Activated T-helper 1 cell treated with anti-CD3 and anti-CD28 coated beads, Interleukin-12 subunit alpha, Interleukin-12 subunit beta, Interleukin-2, Interleukin-4 antibody, amounts not matched to agents 30 ng/mL and 10 ng/mL and 1 ng/mL, durations not matched to agents 14 hours and 24 hours and 36 hours (primary cell): ENCODE results near the gene CYB5R4. TPM values are rescaled to one million over a fixed set of nuclear protein-coding genes. Genes with fewer than 3 reads are reported as not detected.
"Not testable (repeated sequence)": the region's sequence is repeated elsewhere in the genome, so short reads cannot be mapped to it uniquely, and the experiment has no call there.

ENCODE experiments used
- DNase-seq: peaks from one replicate; pipeline ENCODE4 v3.0.0; 2021; ENCODE audit warnings: low spot score
- H3K27ac Mint-ChIP-seq: one replicate; pipeline ENCODE4 v1.8.0; 2021; ENCODE audit warnings: mild to moderate bottlenecking, mixed read lengths
- H3K27me3 Mint-ChIP-seq: one replicate; pipeline ENCODE4 v1.8.0; 2022; ENCODE audit warnings: mild to moderate bottlenecking, moderate library complexity, mixed read lengths; ENCODE audit not compliant: insufficient read depth
- H3K36me3 Mint-ChIP-seq: one replicate; pipeline ENCODE4 v1.8.0; 2021; ENCODE audit warnings: low read depth, mixed read lengths
- H3K4me1 Mint-ChIP-seq: one replicate; pipeline ENCODE4 v1.8.0; 2021; ENCODE audit warnings: low read depth, mixed read lengths
- H3K4me3 Mint-ChIP-seq: one replicate; pipeline ENCODE4 v1.8.0; 2021; ENCODE audit warnings: mild to moderate bottlenecking, moderate library complexity, mixed read lengths
- H3K9me3 Mint-ChIP-seq: one replicate; pipeline ENCODE4 v1.8.0; 2021; ENCODE audit warnings: mixed read lengths
- intact Hi-C: fragments of 100-400 bp; cut with micrococcal nuclease; formaldehyde crosslinking; loops from one replicate; pipeline ENCODE4 v1.15.1; 2024
- total RNA-seq: library from RNA; stranded (reverse); gene quantifications from 2 replicates; pipeline ENCODE4 v1.2.3, GENCODE V29; 2022

CYB5R4 gene
- total RNA-seq, 1 donor from 2014 or later: 25.3 TPM

DNA sequence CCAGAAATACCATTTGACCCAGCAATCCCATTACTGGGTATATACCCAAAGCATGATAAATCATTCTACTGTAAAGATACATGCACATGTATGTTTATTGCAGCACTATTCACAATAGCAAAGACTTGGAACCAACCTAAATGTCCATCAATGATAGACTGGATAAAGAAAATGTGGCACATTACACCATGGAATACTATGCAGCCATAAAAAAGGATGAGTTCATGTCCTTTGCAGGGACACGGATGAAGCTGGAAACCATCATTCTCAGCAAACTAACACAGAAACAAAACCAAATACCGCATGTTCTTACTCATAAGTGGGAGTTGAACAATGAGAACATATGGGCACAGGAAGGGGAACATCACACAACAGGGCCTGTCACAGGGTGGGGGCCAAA lies 88.5 kb downstream of the CYB5R4 start:
- H3K36me3 Mint-ChIP-seq, DNase-seq, H3K27ac Mint-ChIP-seq, H3K4me1 Mint-ChIP-seq, intact Hi-C loops, H3K27me3 Mint-ChIP-seq, H3K4me3 Mint-ChIP-seq: not testable (repeated sequence)
- H3K9me3 Mint-ChIP-seq: peaks cover 30% of the 10 kb centered on the region

DNA sequence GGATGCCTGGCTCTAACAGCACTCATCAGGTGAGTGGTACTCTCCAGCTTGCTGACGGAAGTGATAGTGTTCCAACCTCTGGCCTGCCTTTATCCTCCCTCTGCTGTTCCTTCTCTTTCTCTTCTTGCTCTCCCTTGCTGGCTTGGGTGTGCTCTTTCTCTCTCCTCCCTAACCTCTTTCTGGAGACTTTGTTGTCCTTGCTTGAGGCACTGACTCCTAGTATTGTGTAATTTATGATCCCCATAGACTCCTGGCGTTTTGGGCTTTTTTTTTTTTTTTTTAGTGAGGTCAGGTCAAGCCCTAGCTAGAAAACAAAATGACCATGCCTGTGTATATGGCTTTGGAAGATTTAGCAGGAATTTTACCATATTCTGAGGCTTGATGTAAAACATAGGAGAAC lies 89.4 kb downstream of the CYB5R4 start:
- H3K4me1 Mint-ChIP-seq: no peaks in the 10 kb centered on the region
- H3K4me3 Mint-ChIP-seq: no peak overlapping the region
- H3K27me3 Mint-ChIP-seq: no peaks in the 10 kb centered on the region
- DNase-seq: no peak
- peaks cover 2% of the 10 kb centered on the region for H3K36me3 Mint-ChIP-seq
- no peak overlapping the region for H3K27ac Mint-ChIP-seq
- H3K9me3 Mint-ChIP-seq: peaks cover 26% of the 10 kb centered on the region
- intact Hi-C loops: no loop called here

DNA sequence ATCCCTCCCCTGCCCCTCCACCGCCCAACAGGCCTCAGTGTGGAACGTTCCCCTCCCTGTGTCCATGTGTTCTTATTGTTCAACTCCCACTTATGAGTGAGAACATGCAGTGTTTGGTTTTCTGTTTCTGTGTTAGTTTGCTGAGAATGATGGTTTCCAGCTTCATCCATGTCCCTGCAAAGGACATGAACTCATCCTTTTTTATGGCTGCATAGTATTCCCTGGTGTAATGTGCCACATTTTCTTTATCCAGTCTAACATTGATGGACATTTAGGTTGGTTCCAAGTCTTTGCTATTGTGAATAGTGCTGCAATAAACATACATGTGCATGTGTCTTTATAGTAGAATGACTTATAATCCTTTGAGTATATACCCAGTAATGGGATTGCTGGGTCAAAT lies 91.9 kb downstream of the CYB5R4 start:
- intact Hi-C loops, H3K4me3 Mint-ChIP-seq, DNase-seq, H3K27ac Mint-ChIP-seq, H3K36me3 Mint-ChIP-seq, H3K4me1 Mint-ChIP-seq, H3K9me3 Mint-ChIP-seq, H3K27me3 Mint-ChIP-seq: not testable (repeated sequence)

DNA sequence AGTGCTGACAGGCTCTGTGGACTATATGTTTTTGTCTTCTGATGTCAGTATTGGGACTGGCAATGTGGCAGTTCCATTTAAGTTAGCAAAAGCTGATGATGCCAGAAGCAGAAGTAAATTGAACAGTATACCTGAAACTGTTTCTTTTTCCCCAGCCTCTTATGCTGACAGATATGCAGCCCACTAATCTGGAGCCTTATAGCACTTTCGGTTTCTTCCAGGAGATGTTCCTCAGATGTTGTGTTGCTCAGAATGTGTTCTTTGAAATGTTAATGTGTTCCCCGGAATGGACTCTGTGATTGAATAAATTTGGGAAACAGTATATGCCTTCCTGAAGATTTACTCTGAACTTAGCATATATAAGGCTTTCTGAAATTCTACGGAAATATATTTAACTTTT lies 93.3 kb downstream of the CYB5R4 start:
- Mint-ChIP-seq H3K4me3 (no peak overlapping the region), H3K36me3 (peaks cover 9% of the 10 kb centered on the region), H3K4me1 (no peaks in the 10 kb centered on the region), H3K27me3 (no peaks in the 10 kb centered on the region), H3K27ac (no peak overlapping the region), H3K9me3 (no peaks in the 10 kb centered on the region)
- intact Hi-C loops: no loop called here
- DNase-seq: no peak

DNA sequence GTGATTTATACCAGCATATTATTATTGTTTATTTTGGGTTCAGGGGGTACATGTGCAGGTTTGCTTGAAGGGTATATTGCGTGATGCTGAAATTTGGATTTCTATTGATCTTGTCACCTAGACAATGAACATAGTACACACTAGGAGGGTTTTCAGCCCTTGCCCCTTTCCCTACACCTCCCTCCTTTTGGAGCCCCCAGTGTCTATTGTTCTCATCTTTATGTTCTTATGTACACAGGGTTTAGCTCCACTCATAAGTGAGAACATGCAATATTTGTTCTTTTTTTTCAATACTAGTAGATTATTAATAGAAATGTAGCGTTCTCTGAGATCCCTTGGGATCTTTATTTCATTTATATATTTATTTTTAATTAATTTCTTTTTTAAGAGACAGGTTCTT lies 94.9 kb downstream of the CYB5R4 start:
- intact Hi-C loops: no loop called here
- no peaks in the 10 kb centered on the region for H3K9me3 Mint-ChIP-seq
- H3K27ac Mint-ChIP-seq: no peak overlapping the region
- no peaks in the 10 kb centered on the region for H3K4me1 Mint-ChIP-seq
- no peak for DNase-seq
- peaks cover 9% of the 10 kb centered on the region for H3K36me3 Mint-ChIP-seq
- no peaks in the 10 kb centered on the region for H3K27me3 Mint-ChIP-seq
- H3K4me3 Mint-ChIP-seq: no peak overlapping the region

GRCh38 chr6:83958241-83958685 lies 98.8 kb downstream of the CYB5R4 start:
- peaks cover 17% of the 10 kb centered on the region for H3K36me3 Mint-ChIP-seq
- intact Hi-C loops: no loop called here

GRCh38 chr6:83960664-83961063 lies 101.2 kb downstream of the CYB5R4 start:
- intact Hi-C loops: no loop called here
- Mint-ChIP-seq H3K36me3 (peaks cover 23% of the 10 kb centered on the region), H3K27ac (no peak overlapping the region), H3K9me3 (peaks cover 15% of the 10 kb centered on the region), H3K4me1 (no peaks in the 10 kb centered on the region), H3K27me3 (no peaks in the 10 kb centered on the region), H3K4me3 (no peak overlapping the region)
- DNase-seq: no peak

More at GRCh38 chr6:83958241-83958685, 98.8 kb downstream of the CYB5R4 start:
- H3K4me1 Mint-ChIP-seq: no peaks in the 10 kb centered on the region
- H3K4me3 Mint-ChIP-seq: no peak overlapping the region
- H3K9me3 Mint-ChIP-seq: no peaks in the 10 kb centered on the region
- DNase-seq: no peak
- H3K27me3 Mint-ChIP-seq: no peaks in the 10 kb centered on the region
- no peak overlapping the region for H3K27ac Mint-ChIP-seq

GRCh38 chr6:83962582-83962981 lies 103.1 kb downstream of the CYB5R4 start:
- Mint-ChIP-seq H3K4me1 (no peaks in the 10 kb centered on the region), H3K27ac (no peak overlapping the region), H3K36me3 (peaks cover 19% of the 10 kb centered on the region), H3K9me3 (peaks cover 28% of the 10 kb centered on the region), H3K27me3 (no peaks in the 10 kb centered on the region), H3K4me3 (no peak overlapping the region)
- intact Hi-C loops: no loop called here
- no peak for DNase-seq

DNA sequence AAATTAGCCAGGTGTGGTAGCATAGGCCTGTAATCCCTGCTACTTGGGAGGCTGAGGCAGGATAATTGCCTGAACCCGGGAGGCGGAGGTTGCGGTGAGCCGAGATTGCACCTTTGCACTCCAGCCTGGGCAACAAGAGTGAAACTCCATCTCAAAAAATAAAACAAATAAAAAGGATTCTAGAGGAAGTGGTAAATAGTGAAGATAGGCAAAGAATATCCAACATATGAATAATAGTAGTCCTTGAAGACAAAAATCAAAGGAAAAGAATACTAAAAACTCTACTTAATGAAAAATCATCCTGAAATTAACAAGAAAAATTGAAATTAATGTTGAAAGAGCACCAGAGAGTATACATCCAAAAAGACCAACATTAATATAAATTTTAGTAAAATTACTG lies 107.0 kb downstream of the CYB5R4 start:
- Mint-ChIP-seq H3K9me3 (peaks cover 35% of the 10 kb centered on the region), H3K4me1 (no peaks in the 10 kb centered on the region), H3K4me3 (no peak overlapping the region), H3K36me3 (peaks cover 14% of the 10 kb centered on the region), H3K27me3 (no peaks in the 10 kb centered on the region), H3K27ac (no peak overlapping the region)
- intact Hi-C loops: no loop called here
- no peak for DNase-seq

- intact Hi-C loops: no loop called here
- no peak overlapping the region for H3K27ac Mint-ChIP-seq
- peaks cover 21% of the 10 kb centered on the region for H3K9me3 Mint-ChIP-seq
- H3K4me3 Mint-ChIP-seq: no peak overlapping the region
- DNase-seq: no peak
- H3K27me3 Mint-ChIP-seq: no peaks in the 10 kb centered on the region
- H3K4me1 Mint-ChIP-seq: no peaks in the 10 kb centered on the region
- peaks cover 2% of the 10 kb centered on the region for H3K36me3 Mint-ChIP-seq
These were observed 111.1 kb downstream of the CYB5R4 start for GRCh38 chr6:83970582-83970981.

DNA sequence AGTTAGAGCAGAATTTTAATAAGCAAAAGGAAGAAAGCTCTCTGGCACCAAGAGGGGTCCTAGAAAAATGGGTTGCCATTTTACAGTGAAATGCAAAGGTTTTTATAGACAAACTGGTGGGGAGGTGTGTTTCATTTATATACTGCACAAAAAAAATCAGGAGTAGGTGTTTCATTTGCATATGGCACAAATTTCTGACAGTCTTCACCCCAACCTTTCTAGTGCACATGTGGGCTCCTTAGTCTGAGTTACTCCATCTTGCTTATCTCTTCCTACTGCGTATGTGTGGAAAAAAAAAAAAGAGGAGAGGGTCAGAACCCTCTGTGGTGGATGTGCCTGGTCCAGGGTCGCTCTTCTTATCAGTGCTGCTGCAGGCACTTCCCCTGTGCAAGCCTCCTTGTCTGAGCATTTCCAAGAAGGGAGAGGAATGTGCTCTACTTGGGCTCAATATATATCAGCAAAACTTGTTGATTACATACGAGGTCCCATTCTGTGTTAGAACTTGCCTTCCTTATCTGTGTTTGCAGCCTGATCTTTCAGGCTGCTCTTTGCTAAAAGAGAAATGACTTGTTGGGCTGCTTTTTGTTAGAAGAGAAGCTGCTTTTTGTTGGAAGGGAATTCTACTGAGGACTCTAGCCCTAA lies 115.0 kb downstream of the CYB5R4 start:
- DNase-seq: no peak
- Mint-ChIP-seq H3K27me3 (no peaks in the 10 kb centered on the region), H3K9me3 (peaks cover 7% of the 10 kb centered on the region), H3K4me1 (no peaks in the 10 kb centered on the region), H3K4me3 (no peak overlapping the region), H3K27ac (no peak overlapping the region), H3K36me3 (no peaks in the 10 kb centered on the region)
- intact Hi-C loops: no loop called here

DNA sequence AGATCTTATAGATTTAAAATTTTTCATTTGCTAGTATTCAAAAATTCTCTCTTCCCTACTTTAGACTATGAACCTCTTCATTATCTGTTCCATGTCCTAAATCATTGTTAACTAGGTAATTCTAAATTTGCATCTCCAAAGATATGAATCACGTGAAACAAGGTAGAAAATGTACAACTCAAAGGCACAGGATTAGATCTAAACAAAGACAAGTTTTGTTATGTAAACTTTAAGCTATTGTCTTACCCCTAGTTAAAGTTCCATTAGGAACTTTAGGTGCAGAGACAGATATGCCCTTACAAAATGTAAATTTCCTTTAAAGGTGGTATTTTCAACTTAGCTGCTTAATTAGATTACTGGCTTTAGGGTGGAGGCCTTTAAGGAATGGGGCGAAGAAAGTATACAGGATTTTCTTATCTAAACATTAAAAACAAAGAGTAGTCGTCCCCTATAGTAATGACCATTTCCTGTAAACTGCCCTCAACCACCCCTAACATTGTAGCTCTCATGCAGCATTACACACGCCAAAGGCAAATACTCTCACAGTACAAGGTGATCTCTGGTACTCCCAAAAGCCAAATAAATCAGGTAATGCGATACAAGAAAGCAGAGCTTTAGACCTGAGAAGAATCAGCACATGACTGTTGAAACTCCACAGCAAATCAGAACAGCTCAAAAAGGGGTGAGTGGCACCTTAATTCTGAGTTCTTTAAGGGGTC lies 116.7 kb downstream of the CYB5R4 start:
- H3K9me3 Mint-ChIP-seq: peaks cover 2% of the 10 kb centered on the region
- intact Hi-C loops: no loop called here
- no peaks in the 10 kb centered on the region for H3K27me3 Mint-ChIP-seq
- H3K4me1 Mint-ChIP-seq: no peaks in the 10 kb centered on the region
- no peak overlapping the region for H3K4me3 Mint-ChIP-seq
- no peaks in the 10 kb centered on the region for H3K36me3 Mint-ChIP-seq
- H3K27ac Mint-ChIP-seq: no peak overlapping the region
- no peak for DNase-seq

- intact Hi-C loops: no loop called here
- Mint-ChIP-seq H3K36me3 (no peaks in the 10 kb centered on the region), H3K27ac (no peak overlapping the region), H3K4me3 (no peak overlapping the region), H3K27me3 (no peaks in the 10 kb centered on the region), H3K9me3 (no peaks in the 10 kb centered on the region), H3K4me1 (no peaks in the 10 kb centered on the region)
- DNase-seq: no peak
These were observed 117.4 kb downstream of the CYB5R4 start for GRCh38 chr6:83976871-83977270.
